Measurements from ENCODE around the gene TMPRSS3. TPM values are rescaled to one million over a fixed set of nuclear protein-coding genes. Genes with fewer than 3 reads are reported as not detected.

TMPRSS3 gene
- total RNA-seq, 2 experiments from 2014 or later = 123 to 134 TPM

DNA sequence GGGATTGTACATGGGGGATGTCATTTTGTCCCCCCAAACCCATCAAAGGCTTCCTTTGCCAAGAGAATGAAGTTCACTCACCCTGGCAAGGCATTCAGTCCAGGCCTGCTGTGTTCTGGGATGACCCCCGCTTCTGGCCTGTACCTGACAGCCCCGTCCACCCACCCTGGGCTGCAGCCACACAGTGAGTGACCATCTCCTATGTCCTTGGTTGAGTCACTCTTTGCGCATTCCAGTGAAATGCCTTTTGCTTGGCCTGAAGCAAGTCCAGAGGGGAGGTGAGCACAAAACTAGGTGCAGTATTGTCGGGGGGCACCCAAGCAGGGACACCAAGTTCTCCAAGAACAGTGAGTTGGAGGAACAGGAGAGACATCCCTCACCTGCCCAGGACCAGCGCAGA is 10.2 kb downstream of the TMPRSS3 start:
- intact Hi-C loops (cut with micrococcal nuclease) = no loop called here
- POLR2A ChIA-PET = interaction anchor here (1.3 kb wide), 1 partner anchor 19 kb away, joined by 5 read pairs; no protein-coding TSS in a partner anchor
- peaks cover 95% of the 10 kb centered on the region for H3K36me3 Mint-ChIP-seq (ENCODE audit: low read depth)
- H3K4me3 Mint-ChIP-seq = no peak overlapping the region
- ATAC-seq (no peak), DNase-seq (no peak)
- peaks cover 52% of the 10 kb centered on the region for H3K4me1 Mint-ChIP-seq (ENCODE audit: low read depth)
- H3K27me3 Mint-ChIP-seq = no peaks in the 10 kb centered on the region
- CTCF ChIA-PET = no interaction called here
- H3K27ac Mint-ChIP-seq = no peak overlapping the region
- TF ChIP-seq, protein P1, sequence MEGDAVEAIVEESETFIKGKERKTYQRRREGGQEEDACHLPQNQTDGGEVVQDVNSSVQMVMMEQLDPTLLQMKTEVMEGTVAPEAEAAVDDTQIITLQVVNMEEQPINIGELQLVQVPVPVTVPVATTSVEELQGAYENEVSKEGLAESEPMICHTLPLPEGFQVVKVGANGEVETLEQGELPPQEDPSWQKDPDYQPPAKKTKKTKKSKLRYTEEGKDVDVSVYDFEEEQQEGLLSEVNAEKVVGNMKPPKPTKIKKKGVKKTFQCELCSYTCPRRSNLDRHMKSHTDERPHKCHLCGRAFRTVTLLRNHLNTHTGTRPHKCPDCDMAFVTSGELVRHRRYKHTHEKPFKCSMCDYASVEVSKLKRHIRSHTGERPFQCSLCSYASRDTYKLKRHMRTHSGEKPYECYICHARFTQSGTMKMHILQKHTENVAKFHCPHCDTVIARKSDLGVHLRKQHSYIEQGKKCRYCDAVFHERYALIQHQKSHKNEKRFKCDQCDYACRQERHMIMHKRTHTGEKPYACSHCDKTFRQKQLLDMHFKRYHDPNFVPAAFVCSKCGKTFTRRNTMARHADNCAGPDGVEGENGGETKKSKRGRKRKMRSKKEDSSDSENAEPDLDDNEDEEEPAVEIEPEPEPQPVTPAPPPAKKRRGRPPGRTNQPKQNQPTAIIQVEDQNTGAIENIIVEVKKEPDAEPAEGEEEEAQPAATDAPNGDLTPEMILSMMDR (IDR thresholded peaks at IDR 0.05) = no peak
- peaks cover 6% of the 10 kb centered on the region for H3K9me3 Mint-ChIP-seq

DNA sequence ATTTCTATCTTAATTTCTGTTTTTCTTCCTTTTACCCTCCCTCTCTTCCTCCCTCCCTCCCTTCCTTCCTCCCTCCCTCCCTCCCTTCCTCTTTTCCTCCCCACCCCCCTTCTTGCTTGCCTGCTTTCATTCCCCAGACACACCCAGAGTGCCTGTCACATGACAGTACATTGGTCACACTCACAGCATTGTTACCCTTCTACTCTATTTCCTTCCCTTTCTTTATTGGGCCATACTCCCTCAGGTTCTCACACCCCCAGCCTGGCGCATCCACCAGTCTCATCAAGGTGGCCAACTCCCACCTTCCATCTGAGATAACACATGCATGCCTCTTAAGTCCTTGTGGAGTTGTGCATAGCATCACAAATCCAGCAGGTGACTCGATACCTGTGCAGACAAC is 10.9 kb downstream of the TMPRSS3 start:
- H3K4me3 Mint-ChIP-seq = no peak overlapping the region
- no peaks in the 10 kb centered on the region for H3K27me3 Mint-ChIP-seq
- intact Hi-C loops (cut with micrococcal nuclease) = no loop called here
- peaks cover 95% of the 10 kb centered on the region for H3K36me3 Mint-ChIP-seq (ENCODE audit: low read depth)
- ChIA-PET CTCF (no interaction called here), POLR2A (no interaction called here)
- H3K9me3 Mint-ChIP-seq = peaks cover 6% of the 10 kb centered on the region
- DNase-seq (no peak), ATAC-seq (no peak)
- TF ChIP-seq, protein P1 (IDR thresholded peaks at IDR 0.05) = no peak
- peaks cover 47% of the 10 kb centered on the region for H3K4me1 Mint-ChIP-seq (ENCODE audit: low read depth)
- peak overlapping the region; percentile 55 for H3K27ac Mint-ChIP-seq

DNA sequence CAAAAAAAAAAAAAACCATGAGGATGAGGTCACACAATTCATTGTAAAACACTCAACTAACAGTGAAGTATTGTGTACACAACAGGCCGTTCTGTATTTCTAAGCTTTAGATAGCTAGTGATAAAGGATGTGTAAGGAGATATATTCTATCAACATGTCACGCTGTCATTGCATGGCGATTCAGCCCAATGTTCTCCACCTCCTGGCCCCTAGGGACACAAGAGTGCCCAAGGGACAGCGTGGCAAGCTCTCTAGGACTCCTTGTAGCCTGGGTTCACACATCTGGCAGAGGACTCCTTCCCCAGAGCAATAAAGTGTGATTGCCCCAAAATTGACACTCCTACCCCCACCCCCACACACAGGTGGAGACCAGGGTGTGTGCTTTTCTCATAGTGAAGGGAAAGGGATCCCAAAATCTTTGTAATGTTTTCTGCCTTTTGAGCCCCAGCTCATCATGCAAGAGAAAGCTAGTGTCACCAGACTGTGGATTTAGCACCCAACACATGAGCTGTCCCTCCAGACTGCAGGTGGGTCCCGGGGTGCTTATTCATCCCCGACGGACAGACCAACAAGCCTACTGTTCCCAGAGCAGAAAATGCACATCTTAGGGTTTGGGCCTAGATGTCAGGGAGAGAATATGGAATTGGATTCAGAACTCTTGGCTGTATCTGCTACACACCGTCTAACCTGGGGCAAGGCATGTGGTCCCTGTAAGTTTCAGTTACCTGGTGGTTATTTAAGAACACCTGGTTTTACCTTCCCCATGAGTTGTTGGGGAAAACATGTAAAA is 11.5 kb downstream of the TMPRSS3 start:
- no peak overlapping the region for H3K4me3 Mint-ChIP-seq
- peaks cover 92% of the 10 kb centered on the region for H3K36me3 Mint-ChIP-seq (ENCODE audit: low read depth)
- no peak overlapping the region for H3K27ac Mint-ChIP-seq
- CTCF ChIA-PET = no interaction called here
- H3K4me1 Mint-ChIP-seq (ENCODE audit: low read depth) = peaks cover 40% of the 10 kb centered on the region
- ATAC-seq (no peak), DNase-seq (no peak)
- TF ChIP-seq, protein P1 (IDR thresholded peaks at IDR 0.05) = no peak
- intact Hi-C loops (cut with micrococcal nuclease) = no loop called here
- POLR2A ChIA-PET = no interaction called here
- H3K27me3 Mint-ChIP-seq = no peaks in the 10 kb centered on the region
- peaks cover 6% of the 10 kb centered on the region for H3K9me3 Mint-ChIP-seq

DNA sequence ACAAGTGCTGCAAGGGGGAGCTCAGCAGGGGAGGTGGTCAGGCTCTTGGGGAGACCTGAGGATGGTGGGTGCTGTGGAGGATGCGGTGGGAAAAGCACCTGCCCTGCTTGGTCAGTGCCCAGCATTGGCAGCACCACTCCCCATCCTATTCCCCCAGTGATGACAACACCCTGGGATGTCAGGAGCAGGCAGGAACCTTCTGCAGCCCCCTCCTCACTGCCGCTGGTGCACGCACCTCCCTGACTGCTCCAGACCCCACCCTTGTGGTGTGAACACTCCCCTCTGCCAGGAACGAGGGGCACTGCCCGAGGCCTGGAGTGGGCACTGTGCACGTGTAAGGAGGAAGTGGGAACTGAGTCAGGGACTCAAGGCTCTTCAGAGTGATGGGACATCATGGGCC is 12.5 kb downstream of the TMPRSS3 start:
- no peak overlapping the region for H3K4me3 Mint-ChIP-seq
- peaks cover 6% of the 10 kb centered on the region for H3K9me3 Mint-ChIP-seq
- peaks cover 83% of the 10 kb centered on the region for H3K36me3 Mint-ChIP-seq (ENCODE audit: low read depth)
- no peak overlapping the region for H3K27ac Mint-ChIP-seq
- ATAC-seq (no peak), DNase-seq (no peak)
- ChIA-PET CTCF (no interaction called here), POLR2A (no interaction called here)
- H3K4me1 Mint-ChIP-seq (ENCODE audit: low read depth) = peaks cover 33% of the 10 kb centered on the region
- TF ChIP-seq, protein P1 (IDR thresholded peaks at IDR 0.05) = no peak
- intact Hi-C loops (cut with micrococcal nuclease) = no loop called here
- no peaks in the 10 kb centered on the region for H3K27me3 Mint-ChIP-seq

DNA sequence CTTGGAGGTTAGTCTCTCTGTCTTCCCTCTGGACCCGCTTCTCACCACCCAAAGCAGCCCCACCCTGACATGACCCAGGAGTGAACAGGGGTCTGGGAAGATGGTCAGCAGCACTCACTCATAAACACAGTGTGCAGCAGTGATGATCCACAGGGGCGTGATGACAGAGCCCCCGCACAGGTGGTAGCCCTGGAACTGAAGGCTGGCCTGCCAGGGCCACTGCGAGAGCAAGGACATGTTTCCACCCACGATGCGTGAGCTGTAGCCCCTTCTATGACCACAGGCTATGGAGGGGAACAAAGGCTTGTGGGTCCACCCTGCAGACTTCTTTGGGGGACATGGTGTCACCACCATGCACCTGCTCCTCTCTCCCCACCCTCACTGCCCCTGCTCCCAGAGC is 12.9 kb downstream of the TMPRSS3 start:
- Mint-ChIP-seq H3K27me3 (no peaks in the 10 kb centered on the region), H3K9me3 (peaks cover 6% of the 10 kb centered on the region), H3K36me3 (ENCODE audit: low read depth) (peaks cover 80% of the 10 kb centered on the region), H3K4me3 (no peak overlapping the region), H3K4me1 (ENCODE audit: low read depth) (peaks cover 31% of the 10 kb centered on the region), H3K27ac (no peak overlapping the region)
- TF ChIP-seq, protein P1 (IDR thresholded peaks at IDR 0.05) = no peak
- ChIA-PET CTCF (interaction anchor here (0.6 to 2.5 kb wide), 3 partner anchors 9 to 41 kb away, joined by 3 to 13 read pairs (median 3); no protein-coding TSS in a partner anchor), POLR2A (interaction anchor here (2.1 kb wide), 1 partner anchor 11 kb away, joined by 7 read pairs; no protein-coding TSS in a partner anchor)
- ATAC-seq = no peak
- intact Hi-C loops (cut with micrococcal nuclease) = no loop called here
- no peak for DNase-seq
